Measurements from ENCODE around the gene COP1. TPM values are rescaled to one million over a fixed set of nuclear protein-coding genes. Genes with fewer than 3 reads are reported as not detected.

Gene COP1
- total and polyA plus RNA-seq, 2 of the 4 experiments (the other 2 are of a cell fraction): 17.8 to 35.0 TPM

DNA sequence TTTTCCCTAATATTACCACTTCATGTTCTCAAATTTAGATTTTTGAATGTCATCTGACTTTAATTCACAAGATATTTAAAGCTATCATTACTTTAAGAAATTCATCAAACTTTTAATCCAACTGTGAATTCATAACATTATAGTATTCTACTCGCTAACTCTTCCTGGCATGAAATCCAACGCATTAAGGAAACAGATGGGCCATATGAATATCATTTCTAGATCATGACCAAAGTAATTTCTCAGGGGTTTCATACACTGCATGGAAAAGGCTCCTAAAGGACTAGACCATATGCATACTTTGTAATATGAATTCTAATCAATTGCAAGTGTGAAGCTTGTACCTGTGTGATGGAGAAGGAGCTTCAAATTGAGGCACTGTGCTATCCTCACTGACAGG lies 72.4 kb downstream of the COP1 start:
- no CpG with 5 or more reads among the region's 2 CpGs for WGBS, 2 experiments (ENCODE audit: extremely low coverage in 2 of 2, insufficient read length in 1 of 2)
- no peak overlapping the region for H2AK9ac ChIP-seq (replicated peaks; ENCODE audit: low read depth, low read length, poor library complexity)
- H4K8ac ChIP-seq (ENCODE audit: low read depth in 2 of 2, low read length in 2 of 2): no peak overlapping the region
- H3K18ac ChIP-seq (ENCODE audit: low read depth, low read length): no peak overlapping the region
- no peak overlapping the region for H3K23ac ChIP-seq (ENCODE audit: low read depth, low read length)
- no peak overlapping the region for H2BK5ac ChIP-seq (ENCODE audit: low read depth, low read length, poor library complexity, severe bottlenecking)
- H3K27ac ChIP-seq (ENCODE audit: insufficient read depth, low read length): no peak overlapping the region
- H2BK120ac ChIP-seq (ENCODE audit: low read depth, low read length): no peak overlapping the region
- H2BK20ac ChIP-seq (ENCODE audit: low read depth, low read length): no peak overlapping the region
- H3K36me3 ChIP-seq (ENCODE audit: control insufficient read depth, insufficient read depth, low read length): peaks cover 1% of the 10 kb centered on the region; the same call in 1 of the 2 replicates
- no peak overlapping the region for H3K4me3 ChIP-seq (ENCODE audit: insufficient read depth, low read depth, low read length)
- H4K20me1 ChIP-seq (ENCODE audit: insufficient read depth, low read length): no peaks in the 10 kb centered on the region
- H3K4me2 ChIP-seq (ENCODE audit: low read depth, low read length): no peak overlapping the region
- no peak overlapping the region for H4K91ac ChIP-seq (ENCODE audit: insufficient read depth, low read depth, low read length)
- DNase-seq (no peak), ATAC-seq (ENCODE audit: low read depth) (no peak)
- H3K4ac ChIP-seq (ENCODE audit: low read depth, low read length): no peak overlapping the region
- H2AK5ac ChIP-seq (ENCODE audit: low read depth, low read length): no peak overlapping the region
- ChIA-PET POLR2A (ENCODE audit: unreplicated experiment) (no interaction called here), CTCF (interaction anchor here (0.5 kb wide), 1 partner anchor 15 kb away, joined by 3 read pairs; no protein-coding TSS in a partner anchor)
- H4K5ac ChIP-seq (ENCODE audit: low read depth, low read length): no peak overlapping the region
- H3K79me1 ChIP-seq (ENCODE audit: low read depth in 1 of 2, low read length in 2 of 2): peaks cover 17 to 30% of the 10 kb centered on the region in 2 experiments
- no peak overlapping the region for H3K56ac ChIP-seq (ENCODE audit: extremely low read depth, insufficient read depth, low read length)
- H2BK15ac ChIP-seq (ENCODE audit: low read depth, low read length): no peak overlapping the region
- TF ChIP-seq MXI1 (IDR thresholded peaks at IDR 0.05; ENCODE audit: borderline replicate concordance, low read depth, low read length) (no peak), MAZ (IDR thresholded peaks at IDR 0.05; ENCODE audit: borderline replicate concordance, low read depth, low read length) (no peak), MAFK (IDR thresholded peaks at IDR 0.05; ENCODE audit: low read depth, low read length) (no peak), RAD21 (IDR thresholded peaks at IDR 0.05; ENCODE audit: low read length) (no peak), BHLHE40 (IDR thresholded peaks at IDR 0.05; ENCODE audit: low read depth, low read length) (no peak), CHD1 (IDR thresholded peaks at IDR 0.05; ENCODE audit: low read depth, low read length) (no peak), NFE2L2 (IDR thresholded peaks at IDR 0.05; ENCODE audit: low read depth, low read length) (no peak), CEBPB (IDR thresholded peaks at IDR 0.05; ENCODE audit: low read depth, low read length) (no peak), RCOR1 (IDR thresholded peaks at IDR 0.05; ENCODE audit: insufficient replicate concordance, low read length) (no peak), RFX5 (IDR thresholded peaks at IDR 0.05; ENCODE audit: low read depth, low read length) (no peak)
- TF ChIP-seq, protein P1, sequence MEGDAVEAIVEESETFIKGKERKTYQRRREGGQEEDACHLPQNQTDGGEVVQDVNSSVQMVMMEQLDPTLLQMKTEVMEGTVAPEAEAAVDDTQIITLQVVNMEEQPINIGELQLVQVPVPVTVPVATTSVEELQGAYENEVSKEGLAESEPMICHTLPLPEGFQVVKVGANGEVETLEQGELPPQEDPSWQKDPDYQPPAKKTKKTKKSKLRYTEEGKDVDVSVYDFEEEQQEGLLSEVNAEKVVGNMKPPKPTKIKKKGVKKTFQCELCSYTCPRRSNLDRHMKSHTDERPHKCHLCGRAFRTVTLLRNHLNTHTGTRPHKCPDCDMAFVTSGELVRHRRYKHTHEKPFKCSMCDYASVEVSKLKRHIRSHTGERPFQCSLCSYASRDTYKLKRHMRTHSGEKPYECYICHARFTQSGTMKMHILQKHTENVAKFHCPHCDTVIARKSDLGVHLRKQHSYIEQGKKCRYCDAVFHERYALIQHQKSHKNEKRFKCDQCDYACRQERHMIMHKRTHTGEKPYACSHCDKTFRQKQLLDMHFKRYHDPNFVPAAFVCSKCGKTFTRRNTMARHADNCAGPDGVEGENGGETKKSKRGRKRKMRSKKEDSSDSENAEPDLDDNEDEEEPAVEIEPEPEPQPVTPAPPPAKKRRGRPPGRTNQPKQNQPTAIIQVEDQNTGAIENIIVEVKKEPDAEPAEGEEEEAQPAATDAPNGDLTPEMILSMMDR (conservative IDR thresholded peaks at IDR 0.05; ENCODE audit: low read depth, low read length): no peak
- TF ChIP-seq, protein P2, sequence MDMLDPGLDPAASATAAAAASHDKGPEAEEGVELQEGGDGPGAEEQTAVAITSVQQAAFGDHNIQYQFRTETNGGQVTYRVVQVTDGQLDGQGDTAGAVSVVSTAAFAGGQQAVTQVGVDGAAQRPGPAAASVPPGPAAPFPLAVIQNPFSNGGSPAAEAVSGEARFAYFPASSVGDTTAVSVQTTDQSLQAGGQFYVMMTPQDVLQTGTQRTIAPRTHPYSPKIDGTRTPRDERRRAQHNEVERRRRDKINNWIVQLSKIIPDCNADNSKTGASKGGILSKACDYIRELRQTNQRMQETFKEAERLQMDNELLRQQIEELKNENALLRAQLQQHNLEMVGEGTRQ (IDR thresholded peaks at IDR 0.05; ENCODE audit: low read depth, low read length): no peak
- no peaks in the 10 kb centered on the region for H3K27me3 ChIP-seq (ENCODE audit: control insufficient read depth, insufficient read depth, low read length)
- intact Hi-C loops (cut with micrococcal nuclease) (no loop called here), dilution Hi-C loops (cut with HindIII; ENCODE audit: low sequenced_read_pairs, unreplicated experiment) (no loop called here), in situ Hi-C loops (cut with MboI; ENCODE audit: low sequenced_read_pairs) (no loop called here)
- H3K14ac ChIP-seq (replicated peaks; ENCODE audit: low read depth, low read length): no peak overlapping the region
- no peaks in the 10 kb centered on the region for H3K9me1 ChIP-seq (ENCODE audit: insufficient read depth, low read length)
- no peak overlapping the region for H2AFZ ChIP-seq (replicated peaks; ENCODE audit: low read length, poor library complexity)
- BruUV-seq (replicated peaks): no TSS peak
- H3K9me3 ChIP-seq (ENCODE audit: control insufficient read depth, insufficient read depth, low read length): no peaks in the 10 kb centered on the region
- H3K9ac ChIP-seq (ENCODE audit: low read depth, low read length): no peak overlapping the region
- H3K4me1 ChIP-seq (ENCODE audit: control insufficient read depth, insufficient read depth, low read length): 0 out of 2 replicates have a peak, but pooled peaks cover 2% of the 10 kb centered on the region

All from IMR-90 (cell line).